GM12878 (cell line): ENCODE results near the gene AMZ2. TPM values are rescaled to one million over a fixed set of nuclear protein-coding genes. Genes with fewer than 3 reads are reported as not detected.
"Not testable (repeated sequence)": the region's sequence is repeated elsewhere in the genome, so short reads cannot be mapped to it uniquely, and the experiment has no call there.

Experiments
- ATAC-seq: fragments of 200-7000 bp; cut with Tn5 transposase; 3 replicates; pipeline ENCODE4 v1.9.1; 2020; ENCODE audit warnings: mild to moderate bottlenecking, moderate library complexity
- BruUV-seq: library from RNA; stranded (reverse); fragments of 400-500 nt; replicated peaks from 2 replicates; lab custom pipeline; 2021; lab: Mats Ljungman, UMichigan
- CTCF ChIA-PET: fragments of 300-600 bp; sonication (Branson Sonifier 250); formaldehyde crosslinking; extraction: SDS; loops from one replicate; lab custom pipeline; 2021; ENCODE audit warnings: inconsistent platforms; lab: Yijun Ruan, JAX
- POLR2A ChIA-PET: fragments of 350-600 bp; formaldehyde crosslinking; extraction: SDS; loops from one replicate; lab custom pipeline; 2021; ENCODE audit warnings: inconsistent platforms; lab: Charles Lee
- RAD21 ChIA-PET: fragments of 300-600 bp; sonication (Branson Sonifier 250); formaldehyde crosslinking; loops from one replicate; lab custom pipeline; 2023; ENCODE audit warnings: antibody characterized with exemption; ENCODE audit not compliant: unreplicated experiment; lab: Charles Lee
- SMC1A ChIA-PET: fragments of 300-600 bp; sonication (Branson Sonifier 250); formaldehyde crosslinking; loops from one replicate; lab custom pipeline; 2023; ENCODE audit not compliant: unreplicated experiment, uncharacterized antibody; lab: Charles Lee
- DNase-seq: peaks from one replicate; pipeline ENCODE4 v3.0.0-alpha.2; 2011; ENCODE audit warnings: low read depth, low spot score
- FAIRE-seq: peaks from 3 replicates; lab custom pipeline; 2011; peaks lifted over from hg19 to GRCh38; lab: Jason Lieb, UNC
- H2AFZ ChIP-seq: 2 replicates; pipeline ENCODE4 v1.6.0; 2011; ENCODE audit warnings: low read depth, low read length, control low read depth; ENCODE audit not compliant: control insufficient read depth
- H3K27ac ChIP-seq: 2 replicates; pipeline ENCODE4 v1.5.1; 2011; ENCODE audit warnings: control low read depth; ENCODE audit not compliant: control insufficient read depth, insufficient read depth
- H3K27me3 ChIP-seq, 2 experiments: replicated peaks in 1 of 2; 2 replicates each; pipeline versions ENCODE4 v1.6.0 to v1.6.1; 2011; ENCODE audit warnings: low read length in 1 of 2; ENCODE audit not compliant: control insufficient read depth in 2 of 2, insufficient read depth in 2 of 2
- H3K36me3 ChIP-seq, 2 experiments: 2 replicates each; pipeline ENCODE4 v1.5.1; 2011; ENCODE audit warnings: low read length in 1 of 2; ENCODE audit not compliant: control insufficient read depth in 2 of 2, insufficient read depth in 2 of 2
- H3K4me1 ChIP-seq: 2 replicates; pipeline ENCODE4 v1.6.1; 2011; ENCODE audit warnings: mild to moderate bottlenecking, low read length, moderate library complexity, mixed read lengths; ENCODE audit not compliant: control insufficient read depth, insufficient read depth
- H3K4me2 ChIP-seq: 2 replicates; pipeline ENCODE4 v1.6.0; 2011; ENCODE audit warnings: control low read depth; ENCODE audit not compliant: control insufficient read depth, insufficient read depth
- H3K4me3 ChIP-seq: fragments of 200-600 bp; sonication (generic); 2 replicates; pipeline ENCODE4 v1.5.1; 2016
- H3K79me2 ChIP-seq: 2 replicates; pipeline ENCODE4 v1.6.0; 2011; ENCODE audit warnings: low read length; ENCODE audit not compliant: control insufficient read depth, insufficient read depth
- H3K9ac ChIP-seq: 2 replicates; pipeline ENCODE4 v1.8.0; 2011; ENCODE audit warnings: low read length, control low read depth, mixed read lengths; ENCODE audit not compliant: control insufficient read depth, insufficient read depth
- H3K9me3 ChIP-seq: replicated peaks from 3 replicates; pipeline ENCODE4 v1.5.1; 2011; ENCODE audit warnings: mild to moderate bottlenecking, low read length; ENCODE audit not compliant: control insufficient read depth, insufficient read depth
- H4K20me1 ChIP-seq: 2 replicates; pipeline ENCODE4 v1.6.0; 2011; ENCODE audit not compliant: control insufficient read depth, insufficient read depth
- CREB1 ChIP-seq: IDR thresholded peaks from 2 replicates; pipeline ENCODE4 v1.6.1; 2012; ENCODE audit warnings: low read depth, mild to moderate bottlenecking, inconsistent platforms
- DPF2 ChIP-seq: fragments of 450-650 bp; IDR thresholded peaks from 2 replicates; pipeline ENCODE4 v1.6.1; 2017; ENCODE audit warnings: mild to moderate bottlenecking
- EED ChIP-seq: sonication (generic); IDR thresholded peaks from 2 replicates; pipeline ENCODE4 v1.6.1; 2016; ENCODE audit warnings: antibody characterized with exemption, low read depth
- GATAD2B ChIP-seq: fragments of 450-650 bp; conservative IDR thresholded peaks from 2 replicates; pipeline ENCODE4 v1.6.1; 2017; ENCODE audit warnings: low read depth, mild to moderate bottlenecking, moderate library complexity
- MEF2B ChIP-seq: fragments of 450-650 bp; IDR thresholded peaks from 2 replicates; pipeline ENCODE4 v1.6.1; 2018; ENCODE audit warnings: mild to moderate bottlenecking, moderate library complexity; ENCODE audit not compliant: partially characterized antibody, poor library complexity, severe bottlenecking
- NFIC ChIP-seq: IDR thresholded peaks from 2 replicates; pipeline ENCODE4 v1.6.1; 2012; ENCODE audit warnings: low read depth, mild to moderate bottlenecking, inconsistent platforms, low read length, moderate library complexity
- NR2F1 ChIP-seq: fragments of 450-650 bp; conservative IDR thresholded peaks from 2 replicates; pipeline ENCODE4 v1.6.1; 2017; ENCODE audit warnings: mild to moderate bottlenecking
- PML ChIP-seq: IDR thresholded peaks from 2 replicates; pipeline ENCODE4 v1.6.1; 2012; ENCODE audit warnings: low read length, inconsistent platforms
- TCF3 ChIP-seq: IDR thresholded peaks from 2 replicates; pipeline ENCODE4 v1.6.1; 2012; ENCODE audit warnings: low read depth, mild to moderate bottlenecking, low read length, borderline replicate concordance; ENCODE audit not compliant: insufficient read depth
- WGBS: methylation state at CpG from one replicate; pipeline ENCODE4 v1.1.6; 2016; ENCODE audit warnings: low lambda C conversion rate; ENCODE audit not compliant: insufficient replicate concordance, insufficient coverage; ENCODE audit errors: missing lambda C conversion rate; 5-methylcytosine and 5-hydroxymethylcytosine counted together
- in situ Hi-C: fragments of 300-500 bp; cut with MboI; formaldehyde crosslinking; loops from 9 replicates; pipeline ENCODE4 v1.14.3; 2018; ENCODE audit warnings: mixed read lengths
- intact Hi-C: fragments of 100-400 bp; cut with micrococcal nuclease; formaldehyde crosslinking; loops from one replicate; pipeline ENCODE4 v1.14.2; 2022; ENCODE audit not compliant: unreplicated experiment
- polyA plus RNA-seq, 11 experiments: library from polyadenylated mRNA; depleted of rRNA in 4 of 11; unstranded in 6 of 11; stranded (reverse) in 5 of 11; fragments of >200 nt; fragmentation: Nextera tagmentation in 4 of 11; fragmentation: Illumina TruSeq in 1 of 11; extraction: Ambion mirVana in 4 of 11; extraction: Trizol in 1 of 11; gene quantifications; 1 replicate in 1 of 11; 2 replicates in 10 of 11; pipeline versions ENCODE4 v1.2.1 to v1.2.3, GENCODE V29; 2011 to 2016; ENCODE audit warnings: inconsistent platforms in 2 of 11, missing spikeins in 2 of 11, low read depth in 1 of 11
- total RNA-seq, 4 experiments: library from RNA; depleted of rRNA in 3 of 4; stranded (reverse); fragments of >200 nt in 3 of 4; fragmentation: Illumina TruSeq in 1 of 4; extraction: Trizol in 1 of 4; gene quantifications; 2 replicates each; pipeline versions ENCODE4 v1.2.1 to v1.2.3, GENCODE V29; 2013 to 2021
- TF ChIP-seq, protein P1 (sequence below): IDR thresholded peaks from 2 replicates; pipeline ENCODE4 v1.6.1; 2012; ENCODE audit warnings: low read depth, low read length, improper control_type of control experiment

AMZ2 gene
- total and polyA plus RNA-seq, 10 of the 15 experiments (the other 5 are each of a cell fraction or from before 2014, with no cell fraction given), result 79.1 to 189 (median 126) TPM

DNA sequence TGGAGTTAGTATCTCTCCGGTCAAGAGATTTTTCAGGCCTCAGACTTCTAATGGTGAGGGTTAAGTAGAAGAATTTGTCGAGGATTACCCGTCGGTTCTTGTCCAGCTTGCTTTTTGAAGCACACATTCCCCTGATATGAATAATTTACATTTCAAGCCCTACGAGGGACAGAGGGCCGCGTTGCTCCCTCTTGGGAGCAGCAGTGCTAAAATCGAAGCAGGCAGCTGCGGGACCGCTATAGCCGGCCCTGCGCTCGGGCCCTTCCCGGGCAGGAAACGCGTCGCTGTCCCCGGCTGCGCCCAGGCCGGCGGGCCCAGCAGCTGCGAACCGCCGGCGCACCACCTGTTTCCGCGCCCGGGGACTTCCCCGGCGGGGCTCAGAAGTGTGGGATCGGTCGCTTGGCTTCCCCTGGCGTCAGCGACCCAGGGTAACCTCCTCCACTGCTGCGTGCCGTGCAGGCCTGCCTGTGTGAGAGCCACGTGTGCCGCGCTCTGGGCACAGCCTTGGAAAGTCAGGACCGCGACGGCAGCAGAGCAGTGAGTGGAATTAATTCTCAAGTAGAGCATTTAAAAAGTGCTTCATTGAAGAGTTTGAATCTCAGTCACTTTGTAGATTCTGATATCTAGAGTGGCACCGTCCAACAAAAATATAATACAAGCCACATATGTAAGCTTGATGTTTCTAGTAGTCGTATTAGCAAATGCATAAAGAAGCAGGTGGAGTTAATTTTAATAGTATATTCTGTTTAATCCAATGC lies 11.2 kb downstream of the AMZ2 start (continued):
- peak; percentile 48; the same call in 1 of the 2 replicates for TF ChIP-seq GATAD2B
- TF ChIP-seq PML, result 0 out of 2 replicates have a peak, but pooled peaks have one; percentile 52
- 0 out of 2 replicates have a peak, but pooled peaks have one; percentile 8 for TF ChIP-seq CREB1
- TF ChIP-seq TCF3, result peak; percentile 98
- TF ChIP-seq NFIC, result peak; percentile 43; the same call in 1 of the 2 replicates
- peak; percentile 22 for TF ChIP-seq MEF2B
- TF ChIP-seq, protein P1, sequence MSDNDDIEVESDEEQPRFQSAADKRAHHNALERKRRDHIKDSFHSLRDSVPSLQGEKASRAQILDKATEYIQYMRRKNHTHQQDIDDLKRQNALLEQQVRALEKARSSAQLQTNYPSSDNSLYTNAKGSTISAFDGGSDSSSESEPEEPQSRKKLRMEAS, result peak; percentile 59; the same call in 1 of the 2 replicates
- TF ChIP-seq NR2F1, result 0 out of 2 replicates have a peak, but pooled peaks have one; percentile 27
- peak; percentile 52 for TF ChIP-seq EED
- 0 out of 2 replicates have a peak, but pooled peaks have one; percentile 52 for TF ChIP-seq DPF2

DNA sequence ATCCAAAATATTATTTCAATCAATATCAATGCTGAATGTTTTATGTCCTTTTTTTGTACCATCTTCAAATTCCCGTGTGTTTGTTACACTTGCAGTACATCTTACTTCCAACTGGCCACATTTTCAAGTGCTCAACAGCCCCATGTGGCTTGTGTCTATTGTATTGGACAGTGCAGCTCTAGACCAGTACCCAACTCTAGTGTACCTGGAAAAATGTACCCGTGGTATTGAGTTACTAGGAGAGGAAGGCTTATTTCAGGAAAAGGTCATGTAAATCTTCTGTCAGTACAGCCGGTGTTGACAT lies 11.8 kb downstream of the AMZ2 start:
- H3K4me1 ChIP-seq, in situ Hi-C loops, H4K20me1 ChIP-seq, H3K79me2 ChIP-seq, ATAC-seq, DNase-seq, intact Hi-C loops, H3K27me3 ChIP-seq, H3K9me3 ChIP-seq, H3K9ac ChIP-seq, H3K36me3 ChIP-seq, H3K4me3 ChIP-seq, H2AFZ ChIP-seq: not testable (repeated sequence)
- ChIA-PET CTCF (interaction anchor here (0.9 to 9.8 kb wide), 7 partner anchors 54 to 201 kb away, joined by 5 to 119 read pairs (median 12); partner anchors contain the start of gene WIPI1), SMC1A (interaction anchor here (0.7 to 9.7 kb wide), 9 partner anchors 11 to 279 kb away, joined by 3 to 163 read pairs (median 6); partner anchors contain the start of genes AMZ2 and WIPI1), POLR2A (interaction anchor here (0.6 to 1.9 kb wide), 4 partner anchors 11 to 205 kb away, joined by 4 to 19 read pairs (median 5); partner anchors contain the start of gene AMZ2), RAD21 (interaction anchor here (1.1 to 2.2 kb wide), 7 partner anchors 12 to 201 kb away, joined by 3 to 15 read pairs (median 4); partner anchors contain the start of genes AMZ2 and WIPI1)
- BruUV-seq, result TSS peak; percentile 71
- H3K4me2 ChIP-seq, result peak overlapping the region; percentile 50
- FAIRE-seq, result peak; percentile 69
- WGBS, result 25% methylated on average over 3 of the region's 3 CpGs
- peak overlapping the region; percentile 49; the same call in 1 of the 2 replicates for H3K27ac ChIP-seq
